WI38 (cell line): ENCODE data around the gene SUPT6H.

Source experiments
- H3K4me3 ChIP-seq: 2 replicates; pipeline ENCODE4 v1.5.1; 2011; ENCODE audit warnings: low read depth, mild to moderate bottlenecking, control low read depth, low read length
- CTCF ChIP-seq: IDR thresholded peaks from 2 replicates; pipeline ENCODE4 v1.5.1; 2012; ENCODE audit warnings: low read depth, mild to moderate bottlenecking, control low read depth, low read length

SUPT6H gene

DNA sequence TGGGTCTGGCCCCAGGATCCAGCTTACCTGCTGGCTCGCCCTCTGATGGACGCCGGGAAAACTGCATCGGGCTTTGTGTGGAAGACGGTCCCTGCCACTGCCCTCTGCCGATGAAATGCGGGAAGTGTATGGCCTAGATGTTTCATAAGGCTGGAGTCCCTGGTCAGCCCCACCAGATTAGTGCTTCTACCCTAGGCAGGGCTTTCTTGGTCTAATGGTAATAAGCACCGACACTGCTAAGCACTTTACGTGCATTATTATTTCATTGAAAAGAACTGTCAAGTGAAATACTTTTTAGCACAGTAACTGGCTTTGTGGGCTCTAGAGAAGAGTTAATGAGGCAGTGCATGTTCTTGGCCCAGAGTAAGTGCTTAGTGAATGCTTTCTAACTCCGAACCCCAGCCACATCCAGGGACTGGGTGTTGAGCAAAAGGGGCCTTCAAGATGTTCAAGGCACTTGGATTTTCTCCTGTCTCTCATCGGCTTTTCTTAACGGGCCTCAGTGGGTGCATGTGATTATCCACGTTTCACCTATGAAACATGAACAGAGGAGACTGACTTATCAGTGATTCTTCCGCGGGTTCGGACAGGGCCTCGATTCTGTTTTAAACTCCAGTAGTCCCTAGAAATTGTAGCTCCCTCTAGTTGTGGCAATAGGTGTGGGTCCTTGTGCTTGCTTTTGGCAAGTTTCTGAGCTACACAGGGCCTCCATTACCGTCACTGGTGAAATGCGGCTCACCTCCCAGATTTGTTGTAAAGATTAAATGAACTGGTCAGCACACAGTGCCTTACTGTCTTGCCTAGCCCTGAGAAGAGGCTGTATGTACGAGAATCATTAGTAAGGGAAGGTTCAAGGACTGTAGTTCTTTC, 88.4 kb downstream of the SUPT6H start:
- H3K4me3 ChIP-seq: no peak overlapping the region
- peak; percentile 99 for TF ChIP-seq CTCF

GRCh38 chr17:28751600-28752366, 89.8 kb downstream of the SUPT6H start:
- no peak overlapping the region for H3K4me3 ChIP-seq
- TF ChIP-seq CTCF: no peak
